Measurements from ENCODE around the gene BRPF1.

GRCh38 chr3:9688961-9689360, 42.6 kb upstream of the BRPF1 start:
- TF ChIP-seq CTCF (IDR thresholded peaks at IDR 0.05 in 8 of 11, conservative IDR thresholded peaks at IDR 0.05 in 3 of 11): no peak
- no peak for TF ChIP-seq POLR2A (IDR thresholded peaks at IDR 0.05)
- peak in 1 of 3 donors; percentile 53 for TF ChIP-seq POLR2AphosphoS5 (IDR thresholded peaks at IDR 0.05)

All from spleen (tissue), 7 donors.